Endothelial cell of umbilical vein (primary cell): Measurements from ENCODE around the gene SCN1B. TPM values are rescaled to one million over a fixed set of nuclear protein-coding genes. Genes with fewer than 3 reads are reported as not detected.

Source experiments
- BruUV-seq: library from RNA; stranded (reverse); fragments of 400-500 nt; replicated peaks from 2 replicates; lab custom pipeline; 2021; lab: Mats Ljungman, UMichigan
- CTCF ChIA-PET: fragments of 300-600, 350-600 bp; sonication (Branson Sonifier 250); formaldehyde crosslinking; loops from one replicate; lab custom pipeline; 2021; ENCODE audit warnings: antibody characterized with exemption, inconsistent platforms; lab: Charles Lee
- POLR2A ChIA-PET: fragments of 300-600, 350-600 bp; sonication (Branson Sonifier 250); formaldehyde crosslinking; loops from one replicate; lab custom pipeline; 2021; ENCODE audit warnings: antibody characterized with exemption, inconsistent platforms; lab: Charles Lee
- DNase-seq: peaks from one replicate; pipeline ENCODE4 v3.0.0-alpha.2; 2011; ENCODE audit warnings: low read depth, low spot score
- FAIRE-seq: peaks from 2 replicates; lab custom pipeline; 2011; peaks lifted over from hg19 to GRCh38; lab: Jason Lieb, UNC
- H2AFZ ChIP-seq: 2 replicates; pipeline ENCODE4 v1.6.0; 2012; ENCODE audit warnings: low read depth, low read length, control low read depth, inconsistent platforms
- H3K27ac ChIP-seq: 2 replicates; pipeline ENCODE4 v1.5.1; 2011; ENCODE audit warnings: low read depth, mild to moderate bottlenecking, control low read depth, low read length, moderate library complexity; ENCODE audit not compliant: insufficient read depth
- H3K27me3 ChIP-seq, 2 experiments: 2 replicates each; pipeline versions ENCODE4 v1.6.0 to v1.6.1; 2011; ENCODE audit warnings: low read length in 2 of 2, mixed read lengths in 1 of 2; ENCODE audit not compliant: control insufficient read depth in 2 of 2, insufficient read depth in 2 of 2
- H3K36me3 ChIP-seq, 2 experiments: 2 replicates in 1 of 2; 3 replicates in 1 of 2; pipeline ENCODE4 v1.5.1; 2011; ENCODE audit warnings: low read length in 2 of 2, mild to moderate bottlenecking in 1 of 2, moderate library complexity in 1 of 2; ENCODE audit not compliant: control insufficient read depth in 2 of 2, insufficient read depth in 2 of 2; ENCODE audit errors: extremely low read depth in 1 of 2
- H3K4me1 ChIP-seq: 3 replicates; pipeline ENCODE4 v1.5.1; 2011; ENCODE audit warnings: mild to moderate bottlenecking, low read length; ENCODE audit not compliant: control insufficient read depth, insufficient read depth; ENCODE audit errors: extremely low read depth
- H3K4me2 ChIP-seq: 2 replicates; pipeline ENCODE4 v1.6.1; 2011; ENCODE audit warnings: low read length, control low read depth, mixed read lengths; ENCODE audit not compliant: insufficient read depth
- H3K4me3 ChIP-seq, 3 experiments: fragments of 200-600 bp in 1 of 3; sonication (generic), shearing (Covaris generic) in 1 of 3; replicated peaks in 1 of 3; 2 replicates each; pipeline ENCODE4 v1.5.1; 2011 to 2016; ENCODE audit warnings: control low read depth in 3 of 3, low read length in 3 of 3, mild to moderate bottlenecking in 2 of 3, inconsistent platforms in 1 of 3, low read depth in 1 of 3, moderate library complexity in 1 of 3; ENCODE audit not compliant: insufficient read depth in 1 of 3
- H3K79me2 ChIP-seq: 2 replicates; pipeline ENCODE4 v1.6.0; 2012; ENCODE audit warnings: low read length, inconsistent platforms; ENCODE audit not compliant: control insufficient read depth, insufficient read depth
- H3K9ac ChIP-seq: replicated peaks from 2 replicates; pipeline ENCODE3; 2011; ENCODE audit warnings: low read length, control low read depth; ENCODE audit not compliant: insufficient read depth; ENCODE audit errors: extremely low read depth
- H3K9me1 ChIP-seq: replicated peaks from 3 replicates; pipeline ENCODE4 v1.6.0; 2011; ENCODE audit warnings: mild to moderate bottlenecking, low read length; ENCODE audit not compliant: control insufficient read depth, insufficient read depth; ENCODE audit errors: extremely low read depth
- H3K9me3 ChIP-seq: replicated peaks from 2 replicates; pipeline ENCODE4 v1.5.1; 2012; ENCODE audit warnings: low read length, inconsistent platforms; ENCODE audit not compliant: control insufficient read depth, insufficient read depth
- H4K20me1 ChIP-seq: replicated peaks from 2 replicates; pipeline ENCODE3; 2011; ENCODE audit warnings: mild to moderate bottlenecking, low read length; ENCODE audit not compliant: control insufficient read depth, insufficient read depth; ENCODE audit errors: extremely low read depth
- CTCF ChIP-seq, 2 donors: IDR thresholded peaks; 1 replicate in 1 of 2; 2 replicates in 1 of 2; pipeline ENCODE4 v1.5.1; 2011; ENCODE audit warnings: low read length in 2 of 2, mild to moderate bottlenecking in 2 of 2, moderate library complexity in 2 of 2, control low read depth in 1 of 2, inconsistent platforms in 1 of 2, low read depth in 1 of 2; ENCODE audit not compliant: insufficient read depth in 1 of 2; ENCODE audit errors: extremely low read depth in 1 of 2
- EZH2 ChIP-seq: IDR thresholded peaks from 2 replicates; pipeline ENCODE4 v1.6.1; 2012; ENCODE audit warnings: borderline replicate concordance, low read depth, mild to moderate bottlenecking, moderate library complexity, low read length, inconsistent platforms; ENCODE audit not compliant: severe bottlenecking
- FOS ChIP-seq: IDR thresholded peaks from 2 replicates; pipeline ENCODE4 v1.6.1; 2011; ENCODE audit warnings: mild to moderate bottlenecking, low read length, moderate library complexity, borderline replicate concordance; ENCODE audit not compliant: insufficient read depth
- GATA2 ChIP-seq: IDR thresholded peaks from 2 replicates; pipeline ENCODE4 v1.7.0; 2011; ENCODE audit warnings: low read depth, mild to moderate bottlenecking, moderate library complexity, mixed read lengths, low read length; ENCODE audit not compliant: insufficient read length, insufficient read depth
- JUN ChIP-seq: IDR thresholded peaks from 2 replicates; pipeline ENCODE4 v1.6.1; 2011; ENCODE audit warnings: borderline replicate concordance, low read depth; ENCODE audit not compliant: insufficient read length, insufficient read depth
- MAX ChIP-seq: IDR thresholded peaks from 2 replicates; pipeline ENCODE4 v1.6.1; 2011; ENCODE audit not compliant: insufficient read depth, insufficient read length
- MYC ChIP-seq: IDR thresholded peaks from one replicate; pipeline ENCODE4 v1.6.1; 2011; ENCODE audit warnings: mild to moderate bottlenecking, low read depth, low read length
- POLR2A ChIP-seq: IDR thresholded peaks from 2 replicates; pipeline ENCODE4 v1.6.1; 2012; ENCODE audit warnings: low read depth, mild to moderate bottlenecking, control low read depth, low read length
- POLR2AphosphoS5 ChIP-seq: IDR thresholded peaks from 2 replicates; pipeline ENCODE4 v1.6.1; 2012; ENCODE audit warnings: low read depth, mild to moderate bottlenecking, control low read depth, low read length, moderate library complexity; ENCODE audit not compliant: insufficient read depth
- dilution Hi-C: fragments of 300-500 bp; cut with MboI; formaldehyde crosslinking; loops from one replicate; pipeline ENCODE4 v1.15.0; 2019; ENCODE audit warnings: low sequenced_read_pairs; ENCODE audit not compliant: extremely low pct_ligation_motif_present
- intact Hi-C: fragments of 100-400 bp; cut with micrococcal nuclease; formaldehyde crosslinking; loops from one replicate; pipeline ENCODE4 v1.10.0; 2022
- polyA plus RNA-seq, 4 experiments: library from polyadenylated mRNA; depleted of rRNA in 3 of 4; stranded (reverse) in 3 of 4; unstranded in 1 of 4; fragments of >200 nt; gene quantifications; 2 replicates each; pipeline versions ENCODE4 v1.2.1 to v1.2.3, GENCODE V29; 2011 to 2012; ENCODE audit warnings: missing spikeins in 1 of 4
- total RNA-seq: library from RNA; stranded (reverse); gene quantifications from 2 replicates; pipeline ENCODE4 v1.2.3, GENCODE V29; 2021

Gene SCN1B
- total and polyA plus RNA-seq, 2 donors (not counting 3 experiments of a cell fraction or from before 2014, with no cell fraction given) = 11.2 to 14.2 TPM

DNA sequence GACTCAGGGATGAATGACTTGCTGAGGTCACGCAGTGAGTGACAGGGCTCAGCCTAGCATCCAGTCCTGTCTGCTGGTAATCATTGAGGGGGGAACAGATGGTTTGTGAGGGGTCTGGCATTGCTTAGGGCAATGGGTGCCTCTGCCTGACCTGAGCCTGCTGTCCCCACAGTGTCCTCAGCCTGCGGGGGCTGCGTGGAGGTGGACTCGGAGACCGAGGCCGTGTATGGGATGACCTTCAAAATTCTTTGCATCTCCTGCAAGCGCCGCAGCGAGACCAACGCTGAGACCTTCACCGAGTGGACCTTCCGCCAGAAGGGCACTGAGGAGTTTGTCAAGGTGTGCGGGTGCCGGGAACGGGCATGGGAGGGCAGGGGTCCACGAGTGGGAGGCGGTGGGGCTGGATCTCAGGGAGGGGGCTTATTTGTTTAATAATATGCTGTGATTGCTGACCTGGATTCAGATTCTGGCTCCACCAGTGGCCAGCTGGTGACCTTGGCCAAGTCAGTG is 2.1 kb downstream of the SCN1B start:
- FAIRE-seq (no peak), DNase-seq (no peak)
- Histone ChIP-seq H3K79me2 (no peaks in the 10 kb centered on the region), H3K27me3 (no peaks in the 10 kb centered on the region), H3K4me3 (no peak overlapping the region), H4K20me1 (no peaks in the 10 kb centered on the region), H3K9me3 (no peaks in the 10 kb centered on the region), H2AFZ (no peak overlapping the region), H3K9ac (no peak overlapping the region), H3K36me3 (peaks cover 0 to 10% of the 10 kb centered on the region in 2 experiments), H3K4me2 (no peak overlapping the region), H3K4me1 (peaks cover 7% of the 10 kb centered on the region), H3K27ac (no peak overlapping the region), H3K9me1 (no peaks in the 10 kb centered on the region)
- dilution Hi-C loops (no loop called here), intact Hi-C loops (loop anchor here (5.0 to 10.0 kb wide), 2 partner anchors 60 to 232 kb away; partner anchors contain the start of gene USF2)
- ChIA-PET CTCF (interaction anchor here (2.1 kb wide), 1 partner anchor 12 kb away, joined by 14 read pairs; no protein-coding TSS in a partner anchor), POLR2A (interaction anchor here (0.6 kb wide), 1 partner anchor 86 kb away, joined by 3 read pairs; no protein-coding TSS in a partner anchor)
- TF ChIP-seq EZH2 (no peak), POLR2A (no peak), GATA2 (no peak), JUN (no peak), POLR2AphosphoS5 (no peak), FOS (no peak), MYC (no peak), CTCF (IDR thresholded peaks at IDR 0.05; ENCODE audit: extremely low read depth in 1 of 2, insufficient read depth in 1 of 2, low read depth in 1 of 2, low read length in 2 of 2) (no peak), MAX (no peak)
- BruUV-seq = no TSS peak
